HG02571 (cell line): ENCODE measurements around the gene GRIK4.
A peak's percentile ranks its signal among the peaks of the same experiment; 100 is the strongest.
"Not testable (repeated sequence)": the region's sequence is repeated elsewhere in the genome, so short reads cannot be mapped to it uniquely, and the experiment has no call there.

Source experiments
- ATAC-seq: cut with Tn5 transposase; IDR thresholded peaks from one replicate; pipeline ENCODE4 v1.9.1; 2021; ENCODE audit warnings: mild to moderate bottlenecking, moderate library complexity; ENCODE audit not compliant: unreplicated experiment

GRIK4 gene

DNA sequence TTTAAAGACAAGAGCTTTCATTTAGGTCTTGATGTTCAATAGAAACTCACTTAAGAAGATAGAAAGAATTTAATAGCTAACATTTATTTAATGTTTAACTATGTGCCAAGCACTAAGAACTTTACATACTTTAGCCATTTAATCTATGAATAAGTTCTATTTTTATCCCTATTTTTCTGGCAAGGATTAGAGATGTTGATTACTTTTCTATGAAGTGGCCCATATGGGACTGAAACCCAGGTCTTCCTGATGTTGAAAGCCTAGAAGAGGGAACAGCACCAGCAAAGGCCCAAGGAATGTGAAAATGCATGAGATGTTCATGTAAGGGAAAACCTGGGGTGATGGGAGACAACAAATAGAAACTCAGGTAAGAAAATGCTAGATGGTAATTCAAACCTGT, 497.0 kb downstream of the GRIK4 start:
- no peak for ATAC-seq

DNA sequence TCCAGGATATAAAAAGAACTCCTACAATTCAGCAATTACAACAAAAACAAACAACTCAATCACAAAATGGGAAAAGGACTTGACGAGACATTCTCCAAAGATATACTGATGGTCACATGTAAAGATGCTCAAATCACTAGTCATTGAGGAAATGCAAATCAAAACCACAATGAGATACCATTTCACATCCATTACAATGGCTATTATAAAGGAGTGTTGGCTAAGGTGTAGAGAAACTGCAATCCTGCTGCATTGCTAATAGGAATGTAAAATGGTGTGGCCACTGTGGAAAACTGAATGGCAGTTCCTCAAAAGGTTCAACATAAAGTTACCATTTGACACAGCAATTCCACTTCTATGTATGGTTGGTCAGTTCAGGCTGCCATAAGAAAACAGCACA, 500.5 kb downstream of the GRIK4 start:
- no peak for ATAC-seq

DNA sequence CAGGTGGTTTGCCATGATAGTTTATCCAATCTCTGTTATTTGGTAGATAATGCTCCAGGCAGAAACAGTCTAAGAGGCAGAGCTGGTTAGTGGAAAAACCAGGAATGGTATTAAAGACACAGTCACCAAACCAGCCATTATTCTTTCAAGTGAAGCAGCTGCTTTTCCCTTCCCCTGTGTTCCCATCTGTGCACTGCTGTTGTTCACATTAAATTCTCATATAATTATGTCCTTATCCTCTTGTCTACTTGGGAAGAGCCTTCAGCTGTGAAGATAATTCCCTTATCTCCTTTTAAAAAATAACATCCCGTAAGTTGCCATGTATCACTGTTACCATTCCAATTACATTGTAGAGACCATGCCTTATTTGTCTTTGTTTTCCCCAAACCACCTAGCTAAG, 507.2 kb downstream of the GRIK4 start:
- no peak for ATAC-seq

DNA sequence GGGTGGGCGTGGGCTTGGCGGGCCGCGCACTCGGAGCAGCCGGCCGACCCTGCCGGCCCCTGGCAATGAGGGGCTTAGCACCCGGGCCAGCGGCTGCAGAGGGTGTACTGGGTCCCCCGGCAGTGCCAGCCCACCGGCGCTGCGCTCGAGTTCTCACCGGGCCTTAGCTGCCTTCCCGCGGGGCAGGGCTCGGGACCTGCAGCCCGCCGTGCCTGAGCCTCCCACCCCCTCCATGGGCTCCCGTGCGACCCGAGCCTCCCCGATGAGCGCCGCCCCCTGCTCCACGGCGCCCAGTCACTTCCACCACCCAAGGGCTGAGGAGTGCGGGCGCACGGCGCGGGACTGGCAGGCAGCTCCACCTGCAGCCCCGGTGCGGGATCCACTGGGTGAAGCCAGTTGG, 510.2 kb downstream of the GRIK4 start:
- ATAC-seq: not testable (repeated sequence)

DNA sequence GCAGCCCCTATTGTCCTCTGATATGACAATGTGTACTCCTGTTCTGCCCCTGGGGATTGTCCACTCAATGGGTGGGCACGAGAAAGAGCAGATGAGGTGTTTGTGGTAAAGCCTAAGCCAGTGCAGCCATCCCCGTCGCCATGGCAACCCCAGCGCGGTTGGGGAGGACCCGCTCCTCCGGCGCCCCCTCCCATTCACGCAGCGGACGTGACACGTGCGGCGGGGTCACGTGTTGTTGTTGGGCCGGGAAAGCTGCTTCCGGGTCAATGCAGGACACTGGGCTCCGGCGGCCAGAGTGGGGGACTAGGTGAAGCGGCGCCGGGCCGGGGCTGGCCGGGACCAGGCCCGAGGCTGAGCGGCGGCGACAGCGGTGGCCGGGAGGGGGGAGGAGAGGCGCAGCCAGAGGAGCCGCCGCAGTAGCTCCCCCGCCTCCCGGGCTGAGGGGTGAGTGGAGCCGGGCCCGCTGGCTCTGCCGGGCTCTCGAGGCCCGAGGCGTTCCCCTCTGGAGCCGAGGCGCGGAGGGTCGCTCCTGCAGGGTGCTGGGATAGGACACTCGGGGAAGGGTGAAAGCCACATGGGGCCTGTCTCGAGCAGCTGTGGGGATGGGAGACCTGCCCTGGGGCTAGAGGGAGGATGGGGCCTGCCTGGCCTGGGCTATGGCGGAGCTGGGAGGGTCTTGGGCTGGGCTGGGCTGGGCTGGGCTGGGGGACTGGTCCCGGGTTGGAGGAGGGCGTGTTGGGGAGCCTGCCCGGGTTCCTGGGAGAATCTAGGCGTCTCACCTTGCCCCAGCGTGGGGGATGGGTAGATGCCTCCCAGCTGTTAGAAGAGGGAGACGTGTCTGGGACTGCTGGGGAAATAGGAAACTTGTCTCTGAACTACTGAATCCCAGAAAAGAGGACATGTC, 512.6 kb downstream of the GRIK4 start, which contains the start of gene TBCEL:
TBCEL (plus strand) TSS at position 255 of the 904 bp plus-strand sequence. CDS start 21,589 bp downstream, outside the sequence.
- ATAC-seq: peak; percentile 96

DNA sequence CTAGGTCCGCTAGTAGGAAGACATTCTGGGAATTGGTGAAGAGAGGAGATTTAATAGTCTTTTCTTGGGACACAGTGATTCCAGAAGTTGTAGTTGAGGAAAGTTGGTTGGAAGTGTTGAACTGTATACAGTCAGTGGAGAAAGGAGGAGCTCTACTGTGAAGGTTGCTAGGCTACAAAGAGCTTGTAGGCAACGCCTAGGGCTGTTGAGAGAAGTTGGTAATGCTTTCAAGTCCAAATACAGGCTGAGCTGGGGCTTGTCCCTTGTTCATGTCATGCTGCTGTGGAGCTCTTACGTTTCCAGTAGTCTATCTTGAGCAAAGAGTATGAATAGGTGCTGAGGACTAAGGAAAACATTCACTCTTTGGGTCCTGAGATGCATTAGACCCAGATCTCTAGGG, 513.4 kb downstream of the GRIK4 start:
- ATAC-seq: no peak

DNA sequence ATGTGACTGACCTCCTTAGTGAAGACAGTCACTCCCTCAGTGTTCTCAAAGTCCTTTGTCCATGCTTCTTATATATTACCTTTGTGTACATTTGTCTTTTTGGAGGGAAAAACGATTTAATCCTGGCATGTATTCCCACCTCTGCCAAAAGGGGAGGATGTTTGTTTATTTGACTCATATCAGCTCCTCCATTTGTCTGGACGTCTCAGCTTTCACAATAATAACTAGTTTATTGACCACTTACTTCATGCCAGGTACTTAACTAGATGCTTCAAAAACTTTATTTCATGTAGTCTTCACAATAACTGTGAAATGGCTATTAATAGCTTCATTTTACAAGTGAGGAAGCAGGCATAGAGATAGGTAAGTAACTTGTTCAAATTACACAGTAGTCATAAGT, 517.6 kb downstream of the GRIK4 start:
- ATAC-seq: no peak

DNA sequence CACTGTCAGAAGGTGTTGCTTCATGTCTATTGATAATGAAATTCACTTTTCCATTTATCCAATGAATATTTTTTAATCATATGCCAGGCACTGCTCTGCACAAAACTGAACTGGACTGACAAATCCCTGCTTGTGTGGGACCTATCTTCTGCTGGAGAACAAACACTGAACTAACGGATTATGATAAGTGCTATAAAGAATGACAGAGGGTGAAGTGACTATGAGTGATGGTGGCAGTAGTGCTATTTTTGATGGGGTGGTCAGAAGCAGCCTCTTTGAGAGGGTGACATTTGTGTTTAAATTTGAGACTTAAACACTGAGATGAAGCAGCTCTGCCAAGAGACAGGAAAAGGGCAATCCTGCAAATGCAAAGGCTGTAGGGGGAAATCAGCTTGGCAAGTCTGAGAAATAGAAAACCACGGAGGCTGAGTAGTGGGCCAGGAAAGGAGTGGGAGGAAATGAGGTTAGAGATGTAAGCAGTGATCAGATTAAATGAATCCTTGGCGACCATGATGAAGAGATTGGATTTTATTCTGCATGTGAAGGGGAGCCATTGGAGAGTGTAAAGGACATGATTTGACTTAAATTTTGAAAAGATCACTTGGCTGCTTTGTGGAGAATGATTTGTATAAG, 518.4 kb downstream of the GRIK4 start:
- no peak for ATAC-seq

DNA sequence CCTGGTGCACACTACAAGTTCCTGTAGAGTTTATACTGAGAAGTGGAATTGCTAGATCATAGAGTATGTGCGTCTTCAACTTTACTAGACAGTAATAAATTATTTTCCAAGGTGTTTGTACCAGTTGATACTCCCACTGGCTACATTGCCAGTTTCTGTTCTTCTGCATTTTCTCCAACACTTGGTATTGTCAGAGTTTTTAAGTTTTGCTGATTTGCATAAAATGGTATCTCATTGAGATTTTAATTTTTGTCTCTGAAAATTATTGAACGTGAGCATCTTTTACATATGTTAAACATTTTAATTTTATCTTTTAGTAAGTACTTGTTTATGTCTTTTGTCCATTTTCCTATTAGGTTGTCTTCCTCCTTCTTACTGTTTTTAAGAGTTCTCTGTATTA, 519.6 kb downstream of the GRIK4 start:
- no peak for ATAC-seq

DNA sequence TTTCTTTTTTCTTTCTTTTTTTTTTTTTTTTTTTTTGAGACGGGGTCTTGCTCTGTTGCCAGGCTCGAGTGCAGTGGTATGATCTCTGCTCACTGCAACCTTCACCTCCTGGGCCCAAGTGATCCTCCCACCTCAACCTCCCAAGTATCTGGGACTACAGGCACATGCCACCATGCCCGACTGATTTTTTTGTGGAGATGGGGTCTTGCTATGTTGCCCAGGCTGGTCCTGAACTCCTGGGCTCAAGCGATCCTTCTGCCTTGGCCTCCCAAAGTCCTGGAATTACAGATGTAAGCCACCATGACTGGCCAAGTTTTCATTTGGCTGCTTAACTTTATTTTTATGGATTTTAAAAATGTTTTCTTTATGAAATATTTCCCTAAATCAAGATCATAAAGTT, 520.1 kb downstream of the GRIK4 start:
- ATAC-seq: not testable (repeated sequence)

DNA sequence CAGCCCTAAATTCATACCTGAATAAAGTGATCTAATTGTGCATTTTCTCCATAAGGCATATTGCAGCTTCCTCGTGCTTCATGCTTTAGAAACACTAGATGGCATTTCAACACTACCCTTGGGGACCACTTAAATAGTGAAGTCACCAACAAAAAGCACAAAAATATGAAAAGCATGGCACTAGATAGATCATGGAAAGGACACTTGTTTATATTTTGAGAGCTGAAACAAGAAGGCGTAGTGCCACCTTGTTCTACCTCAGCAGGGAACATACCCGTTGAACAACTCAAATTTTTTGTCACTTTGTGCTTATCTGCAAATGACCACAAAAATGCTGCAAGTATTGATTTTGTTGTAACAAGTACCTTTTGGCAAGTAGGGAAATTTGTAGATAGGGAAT, 521.0 kb downstream of the GRIK4 start:
- no peak for ATAC-seq

DNA sequence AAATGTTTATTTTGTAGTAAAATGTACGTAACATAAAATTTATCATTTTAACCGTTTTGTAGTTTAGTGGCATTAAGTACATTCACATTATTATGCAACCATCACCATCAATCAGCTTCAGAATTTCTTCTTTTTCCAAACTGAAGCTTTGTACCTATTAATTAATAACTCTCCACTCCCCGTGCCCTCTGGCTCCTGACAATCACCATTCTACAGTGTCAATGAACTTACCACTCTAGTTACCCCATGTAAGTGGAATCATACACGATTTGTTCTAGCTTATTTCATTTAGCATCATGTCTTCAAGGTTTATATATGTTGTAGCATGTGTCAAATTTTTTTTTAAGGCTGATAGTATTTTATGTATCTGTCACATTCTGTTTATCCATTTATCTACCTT, 522.1 kb downstream of the GRIK4 start:
- ATAC-seq: no peak

DNA sequence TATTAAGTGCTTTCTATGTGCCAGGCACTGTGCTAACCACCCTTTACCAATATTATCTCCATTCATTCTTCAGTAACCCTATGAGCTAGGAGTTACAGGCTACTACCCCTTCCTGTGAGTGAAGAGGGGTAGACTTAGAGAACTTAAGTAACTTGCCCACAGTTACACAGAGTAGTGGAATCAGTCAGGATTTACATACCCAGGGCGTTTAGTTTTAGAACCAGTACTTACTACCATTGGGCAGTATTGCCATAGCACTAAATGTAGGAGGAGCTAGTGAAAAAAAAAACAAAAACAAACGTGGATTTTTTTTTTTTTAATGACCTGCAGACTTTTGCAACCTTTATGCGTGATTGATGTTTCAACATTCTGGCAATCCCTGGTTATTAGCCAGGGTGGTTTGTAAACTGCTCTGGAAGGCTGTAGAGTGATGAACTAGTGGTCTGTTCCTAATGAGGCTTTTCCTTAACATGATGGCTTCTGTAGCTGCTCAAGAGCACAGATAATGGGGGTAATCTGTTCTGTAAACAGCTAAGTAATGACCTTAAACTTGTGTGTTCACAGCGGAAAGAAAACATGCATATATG, 523.7 kb downstream of the GRIK4 start:
- no peak for ATAC-seq

DNA sequence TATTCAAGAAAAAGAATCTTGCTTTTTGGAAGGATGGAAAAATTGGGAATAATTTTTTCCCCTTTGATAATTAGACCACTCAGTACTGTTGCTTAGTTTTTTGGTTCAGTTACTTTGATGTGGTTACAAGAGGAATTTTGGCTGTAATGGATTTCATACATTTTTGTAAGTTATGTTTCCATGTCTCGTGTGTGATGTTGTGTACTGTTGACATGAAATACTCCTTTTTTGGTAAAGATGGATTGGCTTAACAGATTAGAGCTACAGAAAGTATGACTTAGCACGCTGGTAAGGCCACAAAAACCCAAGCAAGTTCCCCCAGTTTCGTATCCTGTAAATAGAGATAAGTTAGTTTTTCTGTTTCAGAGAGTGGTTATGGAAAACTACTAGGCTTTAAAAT, 524.2 kb downstream of the GRIK4 start:
- no peak for ATAC-seq

DNA sequence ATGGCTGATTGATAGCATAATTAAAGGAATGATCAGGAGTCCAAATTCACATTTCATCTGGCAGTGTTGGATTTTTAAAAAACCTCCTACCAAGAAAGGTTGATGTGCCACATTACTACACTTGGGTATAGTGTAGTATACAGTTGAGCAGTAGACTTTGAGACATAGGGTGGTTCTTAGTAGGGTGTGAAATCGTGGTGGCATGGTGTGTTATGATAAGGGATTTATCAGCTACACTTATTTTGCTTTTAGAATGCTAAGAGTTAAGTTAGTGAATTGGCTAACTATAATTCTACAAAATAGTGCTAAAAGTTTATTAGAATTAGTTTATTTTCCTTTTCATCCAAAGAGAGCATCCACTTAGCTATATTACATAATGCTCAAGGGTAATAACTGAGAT, 525.5 kb downstream of the GRIK4 start:
- no peak for ATAC-seq
